GM21367 (cell line): ENCODE results near the gene ADSL.

Experiments used
- ATAC-seq: cut with Tn5 transposase; IDR thresholded peaks from one replicate; pipeline ENCODE4 v1.9.1; 2021; ENCODE audit not compliant: unreplicated experiment

ADSL gene

DNA sequence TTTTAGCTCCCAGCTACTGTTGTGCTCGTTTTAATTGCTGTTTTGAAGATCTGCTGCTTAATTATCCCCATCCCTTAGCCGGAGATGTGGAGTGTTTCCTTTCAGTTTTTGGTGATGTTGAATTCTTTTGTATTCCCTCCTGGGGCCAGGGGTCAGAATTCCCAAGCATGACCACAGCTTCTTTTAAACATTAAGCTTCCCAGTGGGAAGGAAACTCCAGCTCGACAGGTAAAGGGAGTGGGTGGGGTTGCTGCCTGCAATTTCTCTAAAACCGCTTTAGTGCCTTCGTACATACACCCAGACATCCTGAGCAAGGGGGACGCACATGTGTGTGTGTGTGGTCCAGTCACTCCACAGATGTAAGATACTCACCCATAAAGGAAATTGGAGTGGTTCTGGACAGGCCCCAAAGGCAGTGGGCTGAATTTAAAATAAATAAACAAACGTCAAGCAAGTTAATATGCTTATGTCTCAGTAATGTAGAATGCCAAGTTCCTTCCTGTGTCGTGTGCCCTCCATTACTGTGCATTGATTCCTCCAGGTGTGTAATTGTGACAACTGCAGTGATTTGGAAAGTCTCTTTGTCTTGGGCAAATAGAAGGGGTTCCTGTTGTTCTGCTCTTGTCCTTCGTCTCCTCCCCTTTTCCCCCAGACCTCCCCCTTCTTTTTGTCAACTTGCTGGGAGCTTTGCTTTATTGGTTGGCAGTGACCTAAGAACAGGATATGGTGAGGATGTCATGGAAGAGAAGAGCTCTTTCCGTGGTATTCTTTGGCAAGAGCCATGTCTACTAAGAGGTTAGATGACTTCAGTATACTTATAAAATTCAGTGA is 19.2 kb upstream of the ADSL start:
- ATAC-seq = no peak

DNA sequence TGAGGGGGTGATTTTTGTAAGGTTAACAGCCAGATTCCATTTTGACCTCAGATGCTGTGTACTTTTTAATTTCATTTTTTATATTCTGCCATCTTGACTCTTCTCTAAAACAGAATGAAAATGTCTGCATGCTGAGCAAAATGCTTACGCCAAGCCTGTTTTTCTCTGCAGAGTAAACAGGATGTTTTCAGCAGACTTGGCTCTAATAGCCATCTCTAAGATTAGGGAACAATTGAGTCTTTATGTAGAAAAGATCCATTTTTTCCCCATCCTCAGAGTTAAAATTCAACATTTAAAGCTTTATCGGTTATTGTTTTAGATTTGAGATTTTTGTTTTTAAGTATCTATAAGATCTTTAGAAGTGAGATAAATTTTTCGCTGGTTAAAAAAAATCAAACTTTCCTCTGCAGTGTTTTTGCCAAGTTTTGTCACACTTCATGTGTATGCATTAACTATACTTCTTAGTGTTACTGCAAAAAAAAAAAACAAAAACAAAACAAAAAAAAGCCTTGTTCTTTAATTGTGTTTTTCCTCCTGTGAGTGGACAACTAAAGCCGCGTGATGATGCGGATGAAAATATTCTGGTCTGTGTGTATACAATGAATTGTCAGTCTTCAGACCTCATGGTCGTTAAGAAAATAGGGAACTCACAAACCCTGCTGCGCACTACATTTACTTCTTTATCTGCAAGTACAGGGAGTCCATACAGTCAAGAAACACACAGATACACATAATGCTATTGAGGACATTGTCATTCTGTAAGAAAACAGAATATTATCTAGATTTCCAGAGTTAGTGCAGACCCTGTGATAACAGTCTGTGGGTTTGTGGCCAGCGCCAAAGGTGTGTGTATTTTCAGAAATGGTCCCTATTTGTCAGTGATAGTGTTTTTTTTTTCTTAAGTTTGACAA is 17.5 kb upstream of the ADSL start:
- ATAC-seq = no peak

DNA sequence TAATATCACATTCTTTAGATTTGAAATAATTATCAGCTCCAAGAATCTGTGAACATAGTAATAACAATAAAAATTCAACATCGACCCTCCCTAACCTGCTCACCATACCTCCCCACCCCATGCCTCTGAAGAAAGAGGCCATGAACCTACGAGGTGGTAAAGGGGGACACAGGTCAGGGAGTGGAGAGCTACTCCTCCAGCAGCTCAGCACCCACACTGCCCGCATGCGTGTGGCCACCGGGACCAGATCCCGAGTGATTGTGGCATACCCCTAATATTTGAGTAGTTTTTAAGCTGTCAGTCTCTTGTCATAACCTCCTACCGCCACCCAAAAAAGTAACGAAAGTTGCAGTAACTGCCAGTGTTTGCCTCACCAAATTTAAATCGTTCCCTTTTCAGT is 16.8 kb upstream of the ADSL start:
- ATAC-seq = no peak

DNA sequence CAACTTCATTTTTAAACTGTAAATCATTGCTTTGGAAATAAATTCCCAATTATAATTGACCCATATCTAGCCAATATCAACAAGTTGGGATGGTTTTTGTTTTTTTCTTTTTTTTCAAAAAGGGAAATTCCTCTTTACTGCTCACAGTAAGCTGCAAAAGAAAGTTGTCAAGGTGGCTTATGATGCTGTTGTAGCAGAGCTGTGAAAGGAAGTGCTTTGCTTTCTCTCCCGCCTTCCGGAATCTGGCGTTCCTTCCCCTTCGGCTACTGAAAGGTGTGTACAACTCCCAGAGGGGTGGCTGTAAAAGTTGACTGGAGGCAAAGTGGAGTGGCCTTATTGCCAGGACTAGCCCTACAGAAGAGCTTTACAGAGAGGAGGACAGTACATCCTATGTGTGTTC is 16.2 kb upstream of the ADSL start:
- ATAC-seq = no peak

DNA sequence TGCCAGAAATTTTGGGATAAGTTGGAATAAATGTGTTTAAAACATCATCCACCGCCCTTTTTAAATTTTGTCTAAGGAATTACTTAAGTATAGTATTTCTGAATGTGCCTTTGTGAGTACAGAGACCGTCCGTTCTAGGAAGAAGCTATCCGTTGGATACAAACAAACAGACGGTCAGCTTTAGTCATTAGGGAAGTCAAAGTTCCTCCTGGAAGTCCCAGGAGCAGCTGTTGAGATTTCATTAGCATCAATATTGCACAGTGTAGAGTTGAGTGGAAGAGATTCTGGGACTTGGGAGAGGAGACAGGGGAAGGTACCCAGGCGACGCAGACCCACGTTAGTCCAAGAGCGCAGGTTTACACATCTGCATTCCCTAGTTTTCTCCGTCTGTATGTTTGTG is 15.7 kb upstream of the ADSL start:
- no peak for ATAC-seq

DNA sequence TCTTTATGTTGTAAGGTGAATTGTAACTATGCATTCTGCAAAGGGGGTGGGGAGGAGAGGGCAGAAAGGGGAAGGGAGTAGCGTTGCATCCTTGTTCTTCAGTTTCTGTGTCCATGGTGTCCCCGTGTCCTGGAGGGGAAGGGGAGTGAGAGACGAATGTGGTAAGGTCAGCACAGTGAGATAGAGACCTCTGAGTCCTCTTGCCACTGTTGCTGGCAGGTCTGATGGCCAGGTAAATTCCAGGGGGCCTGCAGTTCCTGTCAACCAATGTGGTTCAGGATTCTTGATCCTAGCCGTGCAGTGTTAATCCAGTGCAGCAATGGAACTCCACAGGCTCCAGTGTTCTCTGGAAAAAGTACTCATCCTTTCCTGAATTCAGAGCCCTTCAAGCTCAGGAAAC is 14.6 kb upstream of the ADSL start:
- no peak for ATAC-seq

DNA sequence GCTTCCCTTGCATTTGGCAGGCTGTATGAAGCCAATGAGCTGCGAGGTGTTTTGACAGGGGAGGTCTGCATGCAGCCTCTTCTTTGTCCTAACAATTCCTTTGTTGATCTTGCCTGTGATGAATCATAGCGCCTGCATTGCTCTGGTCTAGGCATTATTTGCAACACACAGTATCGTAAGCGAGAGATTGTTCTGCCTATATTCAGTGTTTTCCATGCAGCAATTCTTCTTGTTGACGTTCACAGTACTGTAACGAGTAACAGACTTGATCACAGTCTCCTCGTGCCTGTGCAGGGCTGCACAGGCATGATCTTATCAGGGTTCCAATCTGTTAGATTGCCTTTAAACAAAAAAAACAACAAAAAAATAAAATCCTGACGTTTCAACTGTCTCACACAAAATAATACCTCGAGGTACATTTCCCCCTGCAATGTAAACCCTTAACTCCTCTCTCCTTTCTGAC is 13.9 kb upstream of the ADSL start:
- ATAC-seq = no peak

DNA sequence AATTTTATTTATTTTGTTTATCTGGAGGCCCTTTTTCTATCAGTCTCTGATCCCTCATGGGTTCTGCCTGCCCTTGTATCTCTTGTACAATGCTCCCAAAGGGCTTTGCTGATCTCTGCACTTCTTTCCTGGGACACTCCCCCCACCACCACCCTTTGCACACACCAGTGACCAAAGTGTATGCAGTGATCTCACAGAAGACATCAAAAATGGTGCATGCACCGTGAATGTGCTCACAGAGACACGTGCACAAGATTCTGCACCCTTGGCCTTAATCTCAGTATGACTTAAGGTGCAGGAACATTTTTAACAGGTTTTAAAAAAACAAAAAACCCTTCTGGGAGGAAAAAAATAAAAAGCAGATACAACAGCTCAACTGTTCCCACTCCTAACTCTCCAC is 12.2 kb upstream of the ADSL start:
- ATAC-seq = no peak

DNA sequence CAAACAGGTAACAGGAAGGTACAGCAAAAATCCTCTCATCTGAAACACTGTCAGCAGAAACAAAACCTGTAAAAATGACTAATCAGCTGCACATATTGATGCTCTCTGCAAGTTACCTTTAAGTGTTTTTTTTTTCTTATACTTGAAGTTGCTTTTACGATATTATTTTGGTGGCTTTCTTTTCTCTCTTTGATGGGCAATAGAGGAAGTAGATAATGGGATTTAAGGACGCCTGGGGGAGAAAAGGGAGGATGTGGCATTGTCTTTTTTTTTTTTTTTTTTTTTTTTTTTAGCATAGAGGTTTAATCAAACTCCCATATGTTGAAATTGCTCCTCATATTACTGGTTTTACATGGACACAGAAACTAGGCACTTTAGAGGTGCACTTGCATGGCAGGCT is 11.4 kb upstream of the ADSL start:
- no peak for ATAC-seq

DNA sequence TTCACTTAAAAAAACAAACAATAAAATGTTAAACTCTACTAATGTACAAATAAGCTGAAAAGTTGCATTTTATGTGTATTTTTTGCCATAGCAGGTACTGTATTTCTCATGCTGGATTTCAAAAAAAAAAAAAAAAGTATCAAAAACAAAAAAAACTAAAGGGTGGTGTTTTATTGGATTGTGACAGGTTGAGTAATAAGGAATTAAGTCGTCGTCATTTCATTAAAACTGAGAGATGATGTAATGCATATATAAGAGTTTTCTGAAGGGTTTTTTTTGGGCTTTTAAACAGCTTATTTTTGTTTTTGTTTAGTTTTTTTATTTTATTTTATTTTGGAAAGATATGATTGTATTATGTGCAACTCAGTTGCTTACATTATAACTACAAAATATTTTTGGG is 10.9 kb upstream of the ADSL start:
- ATAC-seq = no peak

DNA sequence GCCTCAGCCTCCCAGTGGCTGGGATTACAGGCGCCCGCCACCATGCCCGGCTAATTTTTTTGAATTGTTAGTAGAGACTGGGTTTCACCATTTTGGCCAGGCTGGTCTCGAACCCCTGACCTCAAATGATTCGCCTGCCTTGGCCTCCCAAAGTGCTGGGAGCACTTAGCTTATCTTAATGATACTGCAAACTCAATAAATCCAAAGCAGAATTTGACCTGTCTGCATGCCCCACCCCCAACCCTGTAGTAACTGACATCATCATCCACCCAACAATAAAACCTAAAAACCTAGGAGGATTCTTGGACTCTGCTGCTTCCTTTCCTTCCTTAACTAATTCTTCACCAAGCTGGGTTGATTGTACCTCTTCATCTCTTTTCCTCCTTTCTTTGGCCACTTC is 6.3 kb upstream of the ADSL start:
- no peak for ATAC-seq

DNA sequence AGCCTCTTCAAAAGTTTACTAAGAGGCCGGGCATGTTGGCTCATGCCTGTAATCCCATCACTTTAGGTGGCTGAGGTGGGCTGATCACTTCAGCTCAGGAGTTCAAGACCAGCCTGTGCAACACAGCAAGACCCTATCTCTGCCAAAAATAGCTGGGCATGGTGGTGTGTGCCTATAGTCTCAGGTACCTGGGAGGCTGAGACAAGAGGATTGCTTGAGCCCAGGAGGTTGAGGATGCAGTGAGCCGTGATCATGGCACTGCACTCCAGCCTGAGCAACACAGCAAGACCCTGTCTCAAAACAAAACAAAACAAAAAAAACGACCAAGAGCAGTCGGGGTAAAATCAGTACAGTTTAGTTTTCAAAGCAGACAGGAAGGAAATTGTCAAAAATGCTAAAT is 4.7 kb upstream of the ADSL start:
- no peak for ATAC-seq

DNA sequence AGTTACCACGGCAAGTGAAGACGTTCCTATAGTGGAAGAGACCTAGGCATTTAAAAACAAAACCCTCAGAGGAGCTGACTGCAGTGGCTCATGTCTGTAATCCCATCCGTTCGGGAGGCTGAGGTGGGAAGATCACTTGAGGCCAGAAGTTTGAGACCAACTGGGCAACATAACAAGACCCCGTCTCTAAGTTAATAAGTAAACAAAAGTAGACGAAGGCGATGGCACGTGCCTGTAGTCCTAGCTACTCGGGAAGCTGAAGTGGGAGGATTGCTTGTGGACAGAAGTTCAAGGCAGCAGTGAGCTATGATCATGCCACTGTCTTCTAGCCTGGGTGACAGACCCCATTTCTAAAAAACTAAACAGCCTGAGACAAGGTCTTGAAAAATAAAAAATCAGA is 3.8 kb upstream of the ADSL start:
- ATAC-seq = no peak

DNA sequence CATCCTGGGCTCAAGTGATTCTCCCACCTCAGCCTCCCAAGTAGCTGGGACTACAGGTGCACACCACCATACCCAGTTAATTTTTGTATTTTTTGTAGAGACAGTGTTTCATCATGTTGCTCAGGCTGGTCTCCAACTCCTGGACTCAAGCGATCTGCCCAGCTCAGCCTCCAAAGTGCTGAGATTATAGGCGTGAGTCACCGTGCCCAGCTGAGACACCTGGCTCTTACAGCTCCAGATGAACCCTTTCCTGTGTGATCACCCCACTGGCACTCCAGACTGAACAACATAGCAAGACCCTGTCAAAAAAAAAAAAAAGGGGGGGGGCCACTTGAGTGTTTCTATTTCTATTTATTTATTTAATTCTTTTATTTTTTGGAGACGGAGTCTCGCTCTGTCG is 1.0 kb upstream of the ADSL start:
- no peak for ATAC-seq

DNA sequence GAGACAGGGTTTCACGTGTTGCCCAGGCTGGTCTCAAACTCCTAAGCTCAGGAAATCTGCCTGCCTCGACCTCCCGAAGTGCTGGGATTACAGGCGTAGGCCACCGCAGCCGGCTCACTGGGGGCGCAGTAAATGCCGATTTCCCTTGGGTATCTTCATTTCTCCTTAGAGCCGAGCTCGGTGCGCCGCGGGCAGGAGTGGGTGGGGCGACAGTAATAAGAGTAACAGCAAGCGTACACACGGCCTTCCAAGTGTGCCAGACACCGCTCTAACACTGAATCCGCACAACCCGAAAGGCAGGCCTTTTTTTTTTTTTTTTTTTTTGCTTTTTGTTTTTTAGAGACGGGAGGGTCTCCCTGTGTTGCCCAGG is 500 bp upstream of the ADSL start:
- ATAC-seq = no peak

DNA sequence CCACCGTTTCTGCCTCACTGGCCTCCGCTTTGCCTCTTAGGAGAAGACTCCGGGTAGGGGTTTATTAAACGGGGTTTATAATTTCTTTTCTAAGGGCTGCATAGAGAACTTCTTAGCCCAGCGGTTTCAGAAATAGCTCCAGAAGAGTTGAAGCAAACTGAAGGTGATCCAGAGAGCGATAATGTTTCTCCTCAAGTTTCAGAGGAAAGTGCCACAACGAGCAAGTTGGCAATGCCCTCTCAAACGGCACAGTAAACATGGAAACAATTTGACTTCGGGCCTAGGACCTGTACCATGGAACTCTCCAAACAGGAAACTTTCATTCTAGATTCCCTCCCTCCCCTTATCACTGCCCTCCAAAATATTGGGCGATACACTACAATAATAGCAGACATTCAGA is 1.0 kb downstream of the ADSL start:
- no peak for ATAC-seq

DNA sequence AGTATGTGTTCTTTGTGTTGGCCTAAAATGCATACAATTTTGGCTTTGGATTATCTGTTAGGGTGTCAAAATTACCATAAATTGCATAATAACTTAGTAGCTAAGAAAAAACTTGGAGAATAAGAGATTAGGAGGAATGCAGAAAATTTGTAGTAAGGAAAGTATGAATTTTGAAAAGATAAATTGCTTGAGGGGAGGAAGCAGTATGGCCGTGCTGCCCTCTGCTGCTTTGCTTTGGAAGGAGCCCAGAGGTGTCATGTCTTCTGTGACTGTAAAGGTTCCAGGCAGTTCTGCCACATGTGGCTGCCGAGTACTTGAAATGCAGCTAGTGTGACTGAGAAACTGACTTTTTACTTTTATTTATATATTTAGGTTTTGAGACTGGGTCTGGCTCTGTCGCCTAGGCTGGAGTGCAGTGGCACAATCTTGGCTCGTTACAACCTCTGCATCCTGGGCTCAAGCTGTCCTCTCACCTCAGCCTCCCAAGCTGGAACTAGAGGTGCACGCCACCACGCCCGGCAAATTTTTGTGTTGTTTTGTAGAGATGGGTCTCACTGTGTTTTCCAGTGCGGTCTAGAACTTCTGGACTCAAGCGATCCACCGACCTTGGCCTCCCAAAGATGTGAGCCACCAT is 1.8 kb downstream of the ADSL start:
- no peak for ATAC-seq

DNA sequence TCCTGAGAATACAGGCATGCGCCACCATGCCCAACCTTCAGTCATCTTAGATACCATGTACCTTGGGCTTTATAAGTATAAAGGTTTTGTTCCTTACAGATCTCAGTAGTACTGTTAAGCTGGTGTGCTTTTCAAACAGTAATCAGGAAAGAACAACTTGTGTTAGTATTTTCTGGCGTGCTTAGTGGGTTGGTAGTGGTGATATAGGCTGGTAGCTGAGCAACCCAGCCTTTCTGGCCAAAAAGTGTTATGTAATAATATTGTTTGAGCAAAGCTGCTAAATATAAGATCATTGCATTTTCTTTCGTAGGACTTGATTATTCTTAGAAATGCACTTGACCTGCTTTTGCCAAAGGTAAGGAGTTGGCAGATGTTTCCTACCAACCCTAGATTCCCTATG is 6.5 kb downstream of the ADSL start:
- no peak for ATAC-seq

DNA sequence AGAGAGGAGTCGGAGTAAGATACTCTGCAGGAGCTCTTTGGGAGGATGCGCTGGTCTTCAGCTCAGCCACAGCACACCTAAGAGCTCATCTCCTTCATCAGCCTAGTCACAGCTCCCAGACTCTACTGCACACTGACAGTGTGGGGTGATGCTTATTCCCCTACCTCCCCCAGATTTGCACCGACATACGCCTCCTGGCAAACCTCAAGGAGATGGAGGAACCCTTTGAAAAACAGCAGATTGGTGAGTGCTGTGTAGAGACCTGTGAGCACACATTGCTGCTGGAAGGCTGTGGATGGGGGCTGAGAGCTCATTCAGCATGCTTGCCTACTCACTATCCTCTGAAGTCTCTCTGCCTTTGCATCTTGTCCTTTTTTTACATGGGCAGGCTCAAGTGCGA is 14.8 kb downstream of the ADSL start:
- ATAC-seq = no peak

DNA sequence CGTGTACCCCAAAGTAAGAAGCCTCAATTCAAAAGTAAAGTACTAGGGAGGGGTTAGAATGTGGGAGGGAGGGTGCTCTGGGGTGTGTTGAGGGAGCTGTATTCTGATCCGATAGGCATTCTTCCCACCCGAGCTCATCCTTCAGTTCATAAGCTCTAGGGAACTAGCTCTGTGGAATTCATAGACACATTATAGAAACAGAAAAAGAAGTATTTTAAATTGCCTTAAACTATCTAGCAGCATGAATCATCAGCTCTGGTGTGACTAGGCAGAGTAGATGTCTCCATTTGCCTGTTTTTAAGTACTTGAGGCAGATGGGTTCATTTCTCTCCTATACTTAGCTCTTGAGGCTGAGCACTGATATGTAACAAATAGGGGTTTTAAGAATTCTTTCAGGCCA is 16.8 kb downstream of the ADSL start:
- ATAC-seq = no peak

DNA sequence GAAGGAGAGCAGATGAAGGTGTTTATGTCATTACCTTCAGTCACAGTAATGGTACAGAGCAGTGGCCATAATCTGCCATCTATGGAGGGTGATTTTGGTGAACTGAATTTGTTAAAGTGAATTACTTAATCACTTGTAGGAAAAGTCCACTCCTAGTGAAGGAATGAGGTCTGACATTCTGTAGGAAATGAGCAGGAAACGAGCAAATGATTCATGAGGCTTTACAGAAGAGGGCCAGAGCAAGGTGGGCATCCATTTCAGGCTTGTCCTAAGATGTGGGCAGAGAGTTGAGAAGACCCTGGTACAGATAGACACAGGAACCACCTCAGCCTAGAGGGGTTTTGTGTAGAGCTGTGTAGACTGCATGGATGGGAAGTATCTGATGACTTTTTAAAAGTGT is 18.1 kb downstream of the ADSL start:
- no peak for ATAC-seq

DNA sequence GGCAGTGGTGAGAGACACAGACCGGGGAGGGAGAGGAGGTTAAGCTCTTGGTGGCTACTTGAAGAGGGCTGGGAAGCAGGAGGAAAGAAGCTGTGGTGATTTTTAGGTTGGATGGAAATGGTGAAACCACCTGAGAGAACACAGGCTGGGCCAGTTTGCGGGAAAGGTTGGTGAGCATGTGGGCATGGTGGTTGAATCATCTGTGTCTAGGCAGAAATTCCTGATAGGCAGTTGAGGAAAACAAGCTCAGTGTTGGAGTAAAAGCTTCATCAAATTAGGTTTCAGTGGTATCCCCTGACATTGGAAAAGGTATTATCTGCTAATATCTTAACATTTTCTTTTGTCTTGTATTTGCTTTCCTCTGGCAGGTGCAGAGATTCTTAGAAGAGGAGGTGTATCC is 19.8 kb downstream of the ADSL start:
- ATAC-seq = no peak
